Right hindlimb (tissue), 1 donor: Measurements from ENCODE around the gene PIP4K2B.
A peak's percentile ranks its signal among the peaks of the same experiment; 100 is the strongest.
"Not testable (repeated sequence)": the region's sequence is repeated elsewhere in the genome, so short reads cannot be mapped to it uniquely, and the experiment has no call there.

Source experiments
- DNase-seq: peaks from one replicate; pipeline ENCODE4 v3.0.0-alpha.2; 2018

PIP4K2B gene

GRCh38 chr17:38799501-38800236, at the start of gene PIP4K2B:
PIP4K2B (minus strand) TSS chr17:38799556; CDS start chr17:38799424, 132 bp downstream.
- DNase-seq: peak; percentile 97

- DNase-seq: no peak
Observed at GRCh38 chr17:38848557-38848891, 49.2 kb upstream of the PIP4K2B start.

- no peak for DNase-seq
Observed at GRCh38 chr17:38844261-38844757, 45.0 kb upstream of the PIP4K2B start.

DNA sequence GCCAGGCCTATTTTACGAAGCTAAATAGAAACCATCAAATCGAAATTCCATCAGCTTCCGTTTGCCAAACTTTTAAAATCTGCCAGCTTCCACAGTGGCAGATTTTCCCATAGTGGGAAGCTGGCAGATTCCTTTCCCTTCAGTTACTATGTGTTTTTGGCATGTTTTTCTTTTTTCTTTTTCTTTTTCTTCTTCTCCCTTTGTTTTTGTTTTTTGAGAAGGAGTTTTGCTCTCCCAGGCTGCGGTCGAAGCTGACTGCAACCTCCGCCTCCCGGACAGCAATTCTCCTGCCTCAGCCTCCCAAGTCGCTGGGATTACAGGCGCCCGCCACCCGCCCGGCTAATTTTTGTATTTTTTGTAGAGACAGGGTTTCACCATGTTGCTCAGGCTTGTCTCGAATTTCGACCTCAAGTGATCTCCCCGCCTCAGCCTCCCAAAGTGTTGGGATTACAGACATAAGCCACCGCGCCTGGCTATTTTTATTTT, 26.4 kb upstream of the PIP4K2B start:
- DNase-seq: no peak

DNA sequence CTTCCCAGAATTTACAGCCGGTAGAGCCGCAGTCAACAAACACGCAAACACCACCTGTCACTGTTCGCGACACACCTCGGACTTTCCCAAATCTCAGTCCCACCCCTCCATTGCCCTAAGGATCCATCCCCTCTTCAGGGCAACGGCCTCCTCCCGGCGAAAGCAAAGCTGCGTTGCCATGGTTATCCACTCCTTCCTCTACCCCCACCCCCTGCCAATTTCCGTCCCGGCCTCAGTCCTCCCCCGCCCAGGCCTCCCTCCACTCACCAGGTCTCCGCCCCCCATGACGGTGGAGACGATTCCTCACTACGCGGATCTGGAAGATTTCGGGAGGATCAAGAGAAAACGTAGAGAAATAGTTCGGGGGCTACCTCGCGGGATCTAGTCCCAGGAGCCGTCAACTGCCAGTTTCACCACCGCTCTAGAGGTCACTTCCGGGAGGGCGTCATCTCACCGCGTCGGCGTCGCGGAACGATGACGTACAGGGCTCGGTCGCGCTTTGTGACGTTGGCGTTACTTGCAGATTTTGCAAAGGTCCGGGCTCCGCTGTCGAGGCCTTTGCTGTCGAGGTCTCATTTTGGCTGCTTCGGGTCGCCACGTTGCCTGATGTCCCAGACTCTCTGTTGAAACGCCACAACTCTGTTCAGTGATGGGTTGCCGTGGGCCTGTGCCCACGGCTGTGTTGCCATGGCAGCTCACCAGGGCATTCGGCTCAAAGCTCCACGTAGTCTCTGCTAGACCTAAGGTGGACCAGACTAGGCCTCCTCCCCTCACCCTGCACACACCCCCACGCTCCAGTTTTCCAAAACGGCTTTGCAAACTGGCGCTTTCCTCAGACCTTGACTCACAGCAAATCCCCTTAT, 25.8 kb upstream of the PIP4K2B start, which contains the start of gene CWC25:
Gene CWC25, minus strand, starts transcription at position 423 of the 863 bp plus-strand sequence. Its CDS starts 138 bp downstream, at position 285.
- DNase-seq: peak; percentile 98

DNA sequence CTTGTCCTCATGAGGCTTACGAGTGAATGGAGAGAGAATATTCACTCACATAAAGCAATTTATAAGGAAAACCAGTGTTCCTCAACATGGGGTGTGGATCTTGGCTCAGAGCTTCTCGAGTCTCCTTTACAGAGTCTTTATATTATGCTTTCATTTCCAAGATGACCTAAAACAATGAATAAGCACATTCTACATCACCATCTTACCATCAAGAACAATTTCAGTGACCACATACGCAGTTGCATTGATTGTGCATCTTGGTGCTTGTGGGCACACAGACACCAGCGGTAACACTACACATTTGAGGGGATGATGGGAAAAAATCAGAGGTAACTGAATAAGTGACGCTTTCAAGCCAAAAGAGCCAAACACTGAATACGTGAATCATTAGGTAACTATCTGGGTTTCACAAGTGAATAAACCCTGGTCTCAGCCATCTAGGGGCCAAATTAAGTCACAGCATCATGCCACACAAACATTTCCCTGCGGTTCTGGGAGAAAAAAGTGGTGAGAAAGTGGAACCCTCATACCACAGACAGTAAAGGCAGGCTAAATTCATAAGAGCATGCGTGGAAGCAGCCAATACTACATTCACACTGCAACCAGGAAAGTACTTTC, 16.3 kb upstream of the PIP4K2B start:
- DNase-seq: no peak

DNA sequence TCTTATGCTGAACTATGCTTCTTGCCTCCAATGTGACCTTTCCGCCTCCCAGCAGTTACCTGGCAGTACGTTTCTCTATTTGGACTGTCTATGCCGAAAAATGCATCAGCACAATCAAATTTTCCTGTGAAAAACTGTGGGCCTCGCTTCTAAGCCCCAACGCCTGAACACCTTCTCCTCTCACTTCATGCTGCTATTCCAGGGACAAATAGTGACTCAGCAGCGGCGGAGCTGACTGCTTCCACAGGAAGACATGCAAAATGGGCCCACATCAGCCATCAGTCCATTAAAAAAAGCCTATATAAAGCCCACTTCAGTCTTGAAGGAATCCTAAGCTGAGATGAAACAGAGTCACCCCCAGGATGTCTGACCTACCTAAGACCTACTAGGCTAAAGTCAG, 10.5 kb upstream of the PIP4K2B start:
- no peak for DNase-seq

- no peak for DNase-seq
Observed at GRCh38 chr17:38800237-38800760, 943 bp upstream of the PIP4K2B start.

GRCh38 chr17:38798614-38799500, 499 bp downstream of the PIP4K2B start:
- DNase-seq: peak; percentile 65

DNA sequence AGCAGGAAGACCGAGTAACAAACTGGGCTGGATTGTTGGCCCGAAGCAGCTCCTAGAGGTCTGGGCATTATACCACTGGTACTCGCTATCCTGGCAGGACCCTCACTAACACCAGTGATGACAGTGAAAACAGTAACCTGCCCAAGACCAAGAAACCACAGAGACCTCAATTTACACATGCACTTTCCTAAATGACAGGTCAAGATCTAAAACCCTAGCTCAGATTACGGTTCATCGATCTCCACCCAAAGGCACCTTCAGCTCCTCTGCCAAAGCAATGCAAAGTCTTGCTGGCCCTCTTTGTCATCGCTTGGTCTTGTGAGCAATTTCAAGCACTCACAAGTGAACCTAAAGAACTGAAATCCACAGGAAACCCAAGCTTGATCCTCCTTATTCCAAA, 1.5 kb downstream of the PIP4K2B start:
- DNase-seq: no peak

DNA sequence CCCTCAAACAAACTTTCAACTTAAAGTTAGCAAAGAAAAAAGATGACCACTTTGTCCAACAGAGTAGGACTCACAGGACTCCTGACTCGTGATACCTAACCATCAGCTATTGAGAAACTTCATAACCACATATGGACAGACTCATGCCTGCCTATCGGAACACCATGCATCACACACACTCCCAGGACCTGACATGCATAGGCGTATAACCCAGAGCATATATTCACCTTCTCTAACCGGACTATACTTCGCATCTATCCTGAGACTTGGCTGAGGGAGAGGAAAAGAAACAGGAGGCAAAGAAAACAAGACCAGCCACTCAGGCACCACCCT, 2.2 kb downstream of the PIP4K2B start:
- DNase-seq: no peak

- DNase-seq: no peak
Observed at GRCh38 chr17:38796451-38797157, 2.8 kb downstream of the PIP4K2B start.

- no peak for DNase-seq
Observed at GRCh38 chr17:38794221-38794620, 5.1 kb downstream of the PIP4K2B start.

- no peak for DNase-seq
Observed at GRCh38 chr17:38791162-38791561, 8.2 kb downstream of the PIP4K2B start.

DNA sequence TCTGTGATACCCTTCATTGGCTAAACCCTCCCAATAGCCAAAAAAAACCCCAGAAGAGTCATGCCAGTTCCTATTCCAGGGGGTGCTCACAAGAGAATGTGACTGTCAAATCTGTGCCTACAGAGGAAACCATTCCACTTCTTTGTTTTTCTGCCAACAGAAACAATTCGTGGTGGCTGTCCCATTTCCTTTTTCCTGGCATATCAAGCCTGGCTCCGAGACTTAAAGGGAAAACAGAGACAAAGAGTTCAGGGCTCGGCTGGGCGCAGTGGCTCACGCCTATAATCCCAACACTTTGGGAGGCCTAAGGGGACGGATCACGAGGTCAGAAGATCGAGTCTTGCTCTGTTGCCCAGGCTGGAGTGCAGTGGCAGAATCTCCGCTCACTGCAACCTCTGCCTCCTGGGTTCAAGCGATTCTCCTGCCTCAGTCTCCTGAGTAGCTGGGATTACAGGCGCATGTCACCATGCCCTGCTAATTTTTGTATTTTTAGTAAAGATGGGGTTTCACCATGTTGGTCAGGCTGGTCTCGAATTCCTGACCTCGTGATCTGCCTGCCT, 9.1 kb downstream of the PIP4K2B start:
- DNase-seq: not testable (repeated sequence)

DNA sequence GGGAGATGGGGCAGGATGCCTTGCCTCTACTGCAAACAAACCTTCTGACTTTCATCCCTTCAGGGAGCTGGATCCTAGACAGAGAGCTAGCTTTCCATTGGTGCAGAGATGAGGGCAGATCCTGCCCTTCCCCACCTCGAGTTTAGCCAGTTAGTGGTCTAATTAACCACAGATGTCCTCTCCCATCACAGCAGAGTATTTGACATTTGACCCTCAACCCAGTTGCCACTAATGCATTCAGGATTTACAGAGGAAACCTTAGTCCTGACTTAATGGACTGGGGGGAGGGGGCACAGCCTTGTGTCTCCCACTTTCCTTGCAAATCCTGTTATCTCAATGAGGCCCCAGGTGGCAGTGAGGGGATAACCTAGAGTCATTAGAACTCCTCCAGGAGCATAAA, 10.2 kb downstream of the PIP4K2B start:
- DNase-seq: no peak

DNA sequence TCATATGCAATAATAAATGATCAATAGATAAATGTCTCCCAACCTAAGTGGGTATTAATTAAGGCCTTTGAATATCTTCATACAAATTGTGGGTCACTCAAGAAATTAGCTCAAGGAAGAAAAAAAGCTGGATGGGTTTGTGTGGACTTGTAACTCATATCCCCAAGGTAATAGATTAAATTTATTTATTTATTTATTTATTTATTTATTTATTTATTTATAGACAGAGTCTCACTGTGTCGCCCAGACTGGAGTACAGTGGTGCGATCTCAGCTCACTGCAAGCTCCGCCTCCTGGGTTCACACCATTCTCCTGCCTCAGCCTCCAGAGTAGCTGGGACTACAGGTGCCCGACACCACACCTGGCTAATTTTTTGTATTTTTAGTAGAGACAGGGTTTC, 11.4 kb downstream of the PIP4K2B start:
- not testable (repeated sequence) for DNase-seq

- no peak for DNase-seq
Observed at GRCh38 chr17:38786372-38786771, 13.0 kb downstream of the PIP4K2B start.

DNA sequence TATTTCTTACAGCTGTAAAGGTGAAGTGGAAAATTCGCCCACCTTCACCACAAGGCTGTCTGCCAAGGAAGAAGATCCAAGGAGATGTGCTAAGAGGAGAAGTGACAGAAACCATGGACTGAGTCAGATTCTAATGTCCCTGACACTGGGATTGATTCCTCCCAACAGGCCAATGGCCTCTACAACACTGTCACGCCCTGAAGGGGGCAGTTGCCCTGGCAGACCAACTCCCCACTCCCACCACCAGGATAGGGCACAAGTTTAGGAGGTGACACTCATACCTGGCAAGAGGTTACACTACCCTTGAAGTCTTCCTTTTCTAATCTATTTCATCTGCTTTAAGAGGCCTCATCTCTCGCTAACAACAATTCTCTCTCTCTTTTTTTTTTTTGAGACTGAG, 16.1 kb downstream of the PIP4K2B start:
- DNase-seq: no peak

GRCh38 chr17:38779965-38780752, 19.2 kb downstream of the PIP4K2B start:
- DNase-seq: no peak
